HG02884 (cell line): ENCODE measurements around the gene SLC25A26.
A peak's percentile ranks its signal among the peaks of the same experiment; 100 is the strongest.

Experiments used
- ATAC-seq: cut with Tn5 transposase; IDR thresholded peaks from one replicate; pipeline ENCODE4 v1.9.1; 2021; ENCODE audit warnings: mild to moderate bottlenecking, moderate library complexity; ENCODE audit not compliant: unreplicated experiment

Gene SLC25A26

DNA sequence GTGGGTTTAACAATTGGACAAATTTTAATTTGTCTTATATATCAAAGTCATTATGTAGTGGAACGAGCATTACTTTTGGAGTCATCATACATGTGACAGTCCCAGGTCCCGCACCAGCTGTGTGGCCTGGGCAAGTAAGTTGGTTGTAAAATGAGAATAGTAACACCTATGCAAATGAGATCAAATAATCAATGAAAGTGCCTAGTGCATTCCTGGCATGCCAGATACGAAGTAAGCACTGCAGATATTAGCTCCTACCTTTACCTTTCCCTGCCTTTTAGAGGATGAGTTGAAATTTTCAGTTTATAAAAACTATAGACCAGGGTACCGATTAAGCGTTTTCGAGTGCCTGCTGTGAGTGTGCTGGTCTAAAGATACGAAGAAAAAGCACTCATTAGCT lies 145.9 kb downstream of the SLC25A26 start:
- ATAC-seq = no peak

DNA sequence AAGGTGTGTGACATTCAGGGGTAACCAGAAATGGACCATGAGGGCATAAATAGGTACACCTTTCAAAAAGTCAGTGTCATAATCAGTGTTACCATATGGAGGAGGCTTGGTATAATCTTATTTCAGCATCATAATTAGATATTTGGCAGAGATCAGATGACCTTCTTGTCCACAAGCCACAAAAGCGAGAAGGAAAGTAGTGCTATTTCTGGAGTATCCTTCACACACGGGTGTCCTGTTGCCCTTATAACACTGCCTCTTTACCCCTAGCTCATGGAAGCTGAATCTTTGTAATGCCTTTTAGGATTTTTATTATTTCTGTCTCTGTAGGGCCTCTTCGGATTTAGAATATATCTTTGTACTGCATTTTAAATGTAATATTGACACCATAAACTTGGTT lies 147.2 kb downstream of the SLC25A26 start:
- no peak for ATAC-seq

DNA sequence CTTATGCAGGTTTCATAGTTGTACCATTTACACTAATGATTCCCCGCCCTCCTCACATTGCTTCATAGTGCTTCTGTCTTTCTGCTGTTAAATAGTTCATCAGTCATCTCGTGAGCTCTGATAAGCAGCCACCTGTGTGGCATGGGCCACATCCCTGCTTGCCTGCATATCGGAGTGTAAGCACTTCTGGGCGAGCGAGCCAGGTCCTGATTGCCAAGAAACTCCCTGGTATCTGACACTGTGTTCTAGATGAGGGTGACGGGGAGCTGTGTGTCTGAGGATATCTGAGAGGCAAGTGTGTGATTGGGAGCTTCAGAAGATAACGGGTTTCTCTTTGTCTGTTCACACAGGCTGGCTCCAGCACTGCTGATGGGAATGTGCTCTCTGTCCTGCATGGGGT lies 149.4 kb downstream of the SLC25A26 start:
- ATAC-seq = no peak

DNA sequence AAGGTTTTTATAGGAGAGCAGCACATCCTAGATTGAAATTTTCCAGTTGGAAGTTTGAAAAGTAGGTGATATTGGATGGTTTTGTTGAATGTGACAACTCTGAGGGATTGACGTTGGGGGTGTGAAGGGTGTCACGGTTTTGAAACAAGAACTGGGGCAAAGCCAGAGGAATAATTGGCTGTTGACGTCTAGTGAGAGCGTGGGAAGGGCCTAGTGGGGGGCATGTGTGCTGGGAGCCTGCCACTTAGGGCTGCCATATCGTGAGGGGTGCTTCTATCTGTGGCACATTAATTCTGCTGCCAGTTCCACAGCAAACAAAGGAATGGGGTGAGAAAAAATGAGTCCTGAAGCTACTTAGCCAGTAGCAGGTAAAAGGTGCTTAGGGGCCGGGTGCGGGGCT lies 150.6 kb downstream of the SLC25A26 start:
- ATAC-seq = no peak

DNA sequence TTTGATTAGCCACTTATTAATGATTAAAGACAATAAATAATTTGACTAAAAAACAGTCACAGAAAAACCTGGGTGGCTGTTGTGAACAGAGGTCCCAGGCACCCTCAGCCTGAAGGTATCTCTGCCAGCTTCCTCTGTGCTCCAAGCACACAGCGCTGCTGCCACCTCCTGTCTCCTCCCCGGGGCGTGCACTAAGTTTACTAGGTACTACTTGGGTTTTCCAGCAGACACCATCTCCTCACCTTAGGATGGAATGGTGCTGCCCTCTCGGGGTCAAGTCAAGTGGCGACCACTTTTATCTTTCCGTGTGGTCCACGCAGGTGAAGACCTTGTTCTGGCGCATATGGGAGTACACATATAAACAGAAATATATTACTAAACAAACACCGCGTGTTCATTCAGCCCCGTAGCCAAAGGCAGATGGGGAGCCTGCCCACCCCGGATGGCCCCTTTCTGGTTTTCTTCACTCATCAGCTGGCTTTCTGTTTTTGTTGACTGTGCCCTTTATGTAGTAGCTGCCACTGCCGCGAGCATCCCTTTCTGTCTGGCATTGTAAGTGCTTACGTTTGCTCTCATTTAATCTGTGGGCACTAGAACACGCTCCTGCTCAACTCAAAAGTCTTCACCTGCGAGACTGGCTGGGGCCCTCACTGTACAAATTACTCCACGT lies 152.0 kb downstream of the SLC25A26 start:
- ATAC-seq = no peak

DNA sequence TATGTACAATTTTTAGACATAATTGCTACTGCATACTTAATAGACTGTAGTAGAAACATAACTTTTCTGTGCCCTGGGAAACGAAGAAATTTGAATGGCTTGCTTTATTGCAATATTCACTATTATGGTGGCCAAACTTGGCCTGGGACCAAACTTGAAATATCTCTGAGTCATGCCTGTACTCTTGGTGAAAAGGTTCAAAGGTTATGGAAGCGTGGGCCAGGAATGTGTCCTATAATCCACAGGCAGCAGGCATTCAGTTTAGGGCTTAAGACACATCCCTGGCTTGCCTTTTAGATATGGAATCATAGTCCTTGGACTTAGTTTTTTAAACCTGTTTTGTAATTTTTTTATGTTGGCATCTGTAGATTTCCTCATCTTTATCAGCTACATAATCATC lies 155.8 kb downstream of the SLC25A26 start:
- ATAC-seq = no peak

DNA sequence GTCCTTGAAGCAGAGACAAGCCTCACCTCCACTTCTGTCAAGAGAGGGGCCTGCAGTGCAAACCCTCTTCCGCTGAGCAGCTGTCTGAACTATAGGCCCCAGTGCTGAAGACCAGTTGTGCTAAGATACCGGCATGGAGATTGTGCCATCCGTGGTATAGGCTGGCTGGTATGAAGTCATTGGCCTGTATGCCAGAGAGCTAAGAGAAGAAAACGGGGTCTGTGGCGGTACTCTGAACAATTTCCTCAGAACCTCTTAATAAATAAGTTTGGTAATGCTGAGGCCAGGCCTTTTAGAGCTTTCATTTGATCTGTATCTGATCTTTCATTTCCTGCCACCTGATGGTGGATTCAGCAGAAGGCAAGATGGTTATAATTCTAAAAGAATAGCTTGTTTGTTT lies 157.0 kb downstream of the SLC25A26 start:
- ATAC-seq = no peak

DNA sequence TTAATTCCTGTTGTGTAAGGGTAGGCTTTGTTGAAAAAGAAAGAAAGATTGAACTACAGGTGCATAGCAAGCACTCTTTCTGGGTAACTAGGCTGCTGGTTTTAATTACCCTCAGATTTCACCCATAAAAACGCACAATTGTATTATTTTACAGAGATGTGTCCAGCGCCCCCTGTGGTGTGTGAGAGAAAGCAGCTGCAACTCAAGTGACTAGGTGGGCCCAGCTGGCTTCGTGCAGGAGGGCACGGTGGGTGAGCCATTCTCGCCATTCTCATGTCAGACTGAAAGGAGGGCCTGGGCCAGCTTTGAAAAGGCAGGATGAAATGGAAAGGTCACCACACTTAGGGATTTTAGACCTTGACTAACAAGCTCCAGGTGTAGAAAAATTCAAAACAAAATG lies 157.5 kb downstream of the SLC25A26 start:
- no peak for ATAC-seq

DNA sequence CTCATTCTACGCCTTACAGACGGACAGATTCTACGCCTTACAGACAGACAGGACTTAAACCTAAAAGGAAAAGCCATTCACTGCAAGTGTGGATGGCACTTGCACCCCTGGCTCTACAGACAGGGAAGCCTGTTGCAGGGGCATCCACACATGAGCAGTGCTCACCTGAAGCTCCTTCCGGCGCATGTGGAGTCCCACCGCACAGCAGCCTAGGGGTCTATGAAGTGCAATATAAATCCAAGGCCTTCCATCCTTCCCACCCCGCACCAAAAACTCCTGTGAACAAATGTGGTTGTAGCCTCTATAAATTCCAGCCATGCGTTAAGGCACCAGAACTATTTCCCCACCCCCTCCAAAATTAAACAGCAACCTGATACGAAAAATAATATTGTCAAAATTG lies 158.8 kb downstream of the SLC25A26 start:
- ATAC-seq = no peak

DNA sequence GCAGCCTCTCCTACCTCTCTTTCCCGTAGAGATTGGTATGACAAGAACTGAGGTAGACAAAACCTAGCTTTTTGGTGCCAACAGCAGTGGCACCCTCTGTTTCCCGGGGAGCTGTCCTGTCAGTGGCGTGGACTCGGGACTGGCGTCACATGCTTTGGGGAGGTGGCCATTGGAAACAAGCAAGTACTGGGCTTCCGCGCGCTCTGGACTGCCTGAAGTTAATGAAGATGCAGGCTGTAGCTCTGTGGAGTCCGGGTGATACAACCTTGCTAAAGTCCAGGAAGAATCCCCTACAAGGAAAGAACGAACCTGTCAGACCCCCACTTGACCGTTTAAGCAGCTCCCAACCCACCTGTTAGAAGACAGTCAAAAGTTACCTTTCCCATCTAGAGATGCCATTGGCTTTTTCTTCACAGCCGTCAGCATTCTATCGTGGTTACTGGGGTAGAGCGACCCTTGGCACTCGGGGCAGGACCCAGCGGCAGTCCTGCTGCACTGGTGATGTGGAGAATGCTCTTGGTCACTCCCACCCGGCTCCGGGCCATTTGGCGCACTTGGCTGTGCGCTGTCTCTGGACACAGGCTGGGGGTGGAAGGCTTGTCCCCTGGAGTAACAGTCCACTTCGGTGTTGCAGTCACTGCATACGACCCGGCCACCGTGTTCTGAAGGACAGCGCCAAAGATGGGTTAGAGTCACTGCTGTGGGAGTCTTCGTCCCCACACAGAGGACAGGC lies 159.6 kb downstream of the SLC25A26 start:
- ATAC-seq = no peak

DNA sequence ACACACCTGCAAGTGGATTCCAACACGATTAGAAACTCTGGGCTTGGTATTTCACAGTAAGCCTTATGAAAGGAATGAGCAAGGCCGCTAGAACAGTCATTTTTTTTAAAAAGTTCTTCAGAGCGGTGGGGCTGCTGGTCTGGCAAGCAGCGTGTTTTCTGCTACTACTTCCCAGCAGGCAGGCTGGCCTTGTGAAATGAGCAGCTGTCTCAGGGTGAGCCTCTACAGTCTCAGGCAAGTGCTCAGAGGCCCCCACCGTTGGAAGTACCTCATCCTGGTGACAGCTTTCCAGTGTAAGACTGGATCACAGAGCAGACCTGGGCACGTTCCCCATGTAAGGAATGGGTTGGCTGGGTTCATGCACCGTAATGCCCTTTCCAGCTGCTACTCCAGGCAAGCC lies 160.8 kb downstream of the SLC25A26 start:
- ATAC-seq = no peak

DNA sequence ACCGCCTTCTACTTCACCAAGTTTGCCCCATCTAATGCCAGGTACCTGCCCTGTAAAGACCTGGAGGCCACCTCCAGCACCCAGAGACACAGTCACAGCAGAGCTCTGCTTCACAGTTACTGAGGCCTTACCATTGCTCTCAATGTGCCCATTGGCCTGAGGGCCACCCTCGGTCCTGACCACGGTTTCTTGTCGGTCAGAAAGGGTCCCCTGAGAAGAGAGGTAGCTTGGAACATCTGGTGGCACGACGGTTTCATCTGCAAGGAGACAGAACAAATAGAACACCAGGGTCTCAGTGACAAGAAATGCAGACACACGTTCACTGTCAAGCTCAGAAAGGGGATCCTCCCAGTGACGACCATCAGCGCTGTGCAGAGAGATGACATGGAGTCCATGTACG lies 161.3 kb downstream of the SLC25A26 start:
- ATAC-seq = no peak

DNA sequence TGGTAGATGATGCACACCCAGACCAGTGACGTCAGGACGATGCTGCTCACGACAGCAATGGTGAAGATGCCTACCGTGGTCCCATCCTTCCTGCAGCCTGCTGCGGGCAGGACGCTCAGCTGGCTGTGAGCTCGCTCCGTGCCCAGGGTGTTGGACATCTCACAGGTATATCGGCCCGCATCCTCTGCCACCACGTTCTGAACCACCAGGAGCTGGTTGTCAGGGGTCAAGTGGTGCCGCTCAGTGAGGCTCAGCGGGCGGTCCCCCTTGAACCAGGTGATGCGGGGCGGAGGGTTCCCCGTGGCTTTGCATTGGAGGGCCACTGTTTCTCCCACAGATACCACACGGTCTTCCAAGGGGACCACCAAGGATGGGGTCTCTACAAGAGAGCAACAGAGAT lies 162.2 kb downstream of the SLC25A26 start:
- no peak for ATAC-seq

DNA sequence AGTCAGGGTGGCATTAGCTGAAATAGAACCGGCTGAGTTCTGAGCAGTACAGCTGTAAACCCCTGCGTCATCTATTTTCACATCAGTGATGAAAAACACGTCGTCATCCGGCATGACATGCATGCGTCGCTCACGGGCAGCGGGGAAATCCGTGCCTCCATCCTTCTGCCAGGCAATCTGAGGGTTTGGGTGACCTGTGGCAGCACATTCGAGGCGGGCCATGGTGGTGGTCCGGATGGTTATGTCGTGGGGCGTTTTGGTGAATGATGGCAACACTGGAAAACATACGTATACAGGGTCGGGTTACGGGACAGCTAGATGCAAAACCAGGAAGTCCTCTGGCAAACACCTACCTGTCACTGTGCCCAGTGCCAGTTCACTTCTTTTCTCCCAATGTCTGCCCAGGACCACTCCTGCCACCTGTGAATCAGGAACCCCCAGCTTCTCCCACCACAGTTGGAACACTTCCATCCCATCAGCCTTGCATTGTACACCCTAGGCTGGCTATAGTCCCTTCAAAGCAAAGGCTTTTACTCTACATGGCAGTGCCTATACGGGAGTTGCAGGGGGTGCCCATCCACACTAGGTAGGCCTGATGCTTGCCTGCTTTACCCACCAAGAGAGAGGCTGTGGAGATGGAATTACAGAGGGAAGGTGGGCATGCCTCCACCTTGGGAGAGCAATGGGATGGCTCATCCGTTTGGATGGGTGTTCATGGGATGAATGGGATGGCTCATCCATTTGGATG lies 163.4 kb downstream of the SLC25A26 start:
- ATAC-seq = no peak

DNA sequence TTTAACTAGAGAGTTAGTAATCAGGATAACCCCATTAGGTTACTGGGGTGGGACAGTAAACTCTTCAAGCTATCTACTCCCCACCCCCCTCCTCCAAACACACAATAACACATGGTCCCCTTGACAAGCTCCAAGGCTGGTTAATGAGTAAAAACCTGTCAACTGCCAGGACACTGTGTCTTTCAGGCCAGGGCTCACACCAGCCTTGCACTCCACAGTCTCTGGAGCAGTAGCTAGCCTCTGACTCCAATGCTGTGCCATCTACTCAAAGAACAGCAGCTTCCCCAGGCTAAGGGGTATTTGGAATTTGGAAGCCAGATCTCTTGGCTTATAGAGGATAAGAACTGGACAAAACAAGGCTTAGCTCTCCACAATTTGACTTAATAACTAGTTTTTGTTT lies 164.3 kb downstream of the SLC25A26 start:
- no peak for ATAC-seq

DNA sequence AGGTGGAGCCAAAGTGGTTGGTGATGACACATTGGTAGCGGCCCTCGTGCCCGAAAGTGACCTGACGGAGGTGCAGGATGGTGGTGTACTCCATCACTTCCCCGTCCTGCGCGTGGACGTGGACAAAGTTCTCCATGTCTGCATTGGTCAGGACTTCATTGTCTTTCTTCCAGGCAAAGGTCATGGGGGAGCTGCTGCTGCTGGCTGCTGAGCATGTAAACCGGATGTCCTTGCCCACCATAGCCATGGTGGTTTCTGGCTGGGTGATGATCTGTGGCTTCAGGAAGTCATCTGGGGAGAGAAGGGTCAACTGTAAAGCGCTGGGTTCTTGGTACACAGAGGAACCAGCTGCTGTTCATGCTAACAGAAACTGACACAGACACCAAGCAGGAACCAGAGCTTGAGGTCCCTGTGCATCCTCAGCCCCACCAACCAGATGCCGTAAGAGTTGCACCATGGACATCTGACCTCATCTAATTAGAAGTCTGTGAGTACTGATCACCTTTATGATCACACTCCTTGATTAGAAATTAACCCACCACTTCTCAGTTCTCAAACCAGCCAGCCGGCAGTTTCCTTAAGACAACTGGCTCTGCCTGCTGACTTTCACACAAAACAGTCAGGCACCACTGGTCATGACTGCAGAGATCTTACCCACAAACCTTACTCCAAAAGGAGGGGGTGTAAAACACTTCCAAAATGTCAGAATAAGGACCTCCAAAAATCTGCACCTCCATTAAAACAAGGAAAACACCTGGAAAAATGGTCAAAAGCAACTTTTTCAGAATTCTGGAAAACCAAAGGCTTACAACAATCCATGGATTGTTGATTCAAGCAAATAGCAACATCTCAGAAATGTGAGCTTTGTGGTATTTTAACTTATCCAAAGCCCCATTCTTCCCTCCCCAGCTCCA lies 165.5 kb downstream of the SLC25A26 start:
- ATAC-seq = peak; percentile 74

DNA sequence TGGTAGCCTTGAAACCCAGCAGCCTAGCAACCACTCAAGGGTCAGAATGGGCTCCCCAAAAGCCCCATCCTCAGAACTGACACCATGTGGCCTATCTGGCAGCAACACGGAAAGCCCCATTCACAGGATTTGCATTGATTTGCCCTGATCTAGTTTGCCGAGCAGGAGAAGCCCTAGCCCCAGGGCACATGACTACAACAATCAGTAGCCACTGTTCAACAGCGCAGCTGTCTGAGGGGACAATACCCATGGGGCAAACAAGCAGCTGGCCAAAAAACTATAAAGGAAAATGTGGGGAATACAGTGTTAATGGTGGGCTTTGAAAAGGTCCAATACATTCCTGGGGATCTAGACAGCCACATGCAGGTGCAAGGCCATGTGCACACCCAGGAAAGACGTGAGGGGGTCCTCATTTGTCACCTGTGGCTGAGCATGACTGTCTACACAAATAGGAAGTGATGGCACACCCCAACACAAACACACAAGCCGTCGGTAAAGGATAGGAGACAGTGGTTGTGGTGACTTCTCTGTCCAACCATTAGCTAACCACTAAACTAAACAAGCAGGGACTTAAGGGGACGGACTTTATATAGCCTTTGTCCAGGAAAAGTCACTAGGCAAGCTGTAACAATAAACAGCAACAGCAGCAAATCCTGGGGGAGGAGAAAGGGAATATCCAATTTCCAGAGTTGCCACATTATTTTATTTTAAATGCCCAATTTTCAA lies 166.3 kb downstream of the SLC25A26 start:
- ATAC-seq = peak; percentile 42

DNA sequence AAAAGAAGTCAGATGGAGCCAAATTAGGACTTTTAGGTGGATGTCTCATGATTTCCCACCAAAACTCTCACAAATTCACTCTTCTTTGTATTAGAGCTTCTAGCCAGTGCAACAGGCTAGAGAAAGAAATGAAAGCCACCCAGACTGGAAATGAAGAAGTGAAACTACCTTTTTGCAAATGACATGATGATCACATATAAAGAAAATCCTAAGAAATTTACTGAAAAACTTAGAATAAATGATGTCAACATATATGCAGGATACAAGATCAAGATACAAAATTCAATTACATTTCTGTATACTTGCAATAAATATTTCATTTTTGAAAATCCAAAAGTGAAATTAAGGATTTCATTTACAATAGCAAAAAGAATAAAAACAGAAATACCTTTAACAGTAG lies 169.2 kb downstream of the SLC25A26 start:
- peak; percentile 36 for ATAC-seq

DNA sequence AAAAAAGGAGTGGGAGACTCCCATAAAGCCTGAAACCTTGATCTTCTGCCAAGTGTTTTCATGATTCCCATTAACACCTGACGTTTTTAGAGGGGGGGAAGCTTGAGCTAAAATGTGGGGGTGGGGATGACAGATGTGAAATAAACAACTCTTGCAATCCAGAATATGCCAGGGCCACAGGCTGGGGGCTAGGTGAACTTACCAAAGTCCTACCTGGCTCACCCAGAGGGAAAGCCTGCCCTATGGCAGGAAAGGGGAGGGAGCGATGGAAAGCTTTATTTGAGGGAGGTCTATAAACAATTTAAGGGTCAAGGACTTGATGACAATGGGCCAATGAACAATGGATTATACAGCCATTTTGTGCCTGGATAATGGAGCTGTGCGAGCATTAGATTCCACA lies 171.7 kb downstream of the SLC25A26 start:
- ATAC-seq = no peak

DNA sequence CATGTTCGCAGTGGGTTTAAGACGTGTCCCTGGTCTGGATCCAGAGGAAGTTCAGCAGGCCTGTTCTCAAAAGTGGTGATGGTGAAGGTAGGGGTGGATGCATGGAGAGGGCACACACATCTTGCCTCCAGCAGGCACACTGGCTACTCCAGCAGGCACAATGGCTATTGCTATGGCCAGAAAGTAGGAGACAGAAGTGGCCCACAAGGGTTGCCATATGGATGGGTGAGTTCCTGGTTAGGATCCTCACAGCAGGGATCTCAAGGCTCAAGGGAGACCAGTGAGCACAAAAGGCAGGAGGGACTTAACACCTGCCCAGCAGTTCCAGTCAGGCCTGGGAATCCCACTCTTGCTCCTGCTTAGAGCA lies 172.1 kb downstream of the SLC25A26 start:
- no peak for ATAC-seq
